ENCODE results near the gene B4GALNT3.

B4GALNT3 gene

GRCh38 chr12:569803-570434 is 110.2 kb downstream of the B4GALNT3 start:
- FAIRE-seq, result no peak

GRCh38 chr12:570435-570920 is 110.7 kb downstream of the B4GALNT3 start:
- DNase-seq (ENCODE audit: insufficient read length, low spot score) (no peak), FAIRE-seq (no peak)
- no peak for TF ChIP-seq CTCF (IDR thresholded peaks at IDR 0.05; ENCODE audit: insufficient read depth, missing control alignments)

More at GRCh38 chr12:569803-570434, 110.2 kb downstream of the B4GALNT3 start:
- TF ChIP-seq CTCF (IDR thresholded peaks at IDR 0.05; ENCODE audit: insufficient read depth, missing control alignments), result peak; percentile 80
- peak; percentile 99 for DNase-seq (ENCODE audit: insufficient read length, low spot score)

- DNase-seq (ENCODE audit: insufficient read length, low spot score), result no peak
- no peak for FAIRE-seq
- no peak for TF ChIP-seq CTCF (IDR thresholded peaks at IDR 0.05; ENCODE audit: insufficient read depth, missing control alignments)
These were observed 111.4 kb downstream of the B4GALNT3 start for GRCh38 chr12:570921-571794.

- FAIRE-seq (no peak), DNase-seq (ENCODE audit: insufficient read length, low spot score) (no peak)
- TF ChIP-seq CTCF (IDR thresholded peaks at IDR 0.05; ENCODE audit: insufficient read depth, missing control alignments), result no peak
These were observed 112.2 kb downstream of the B4GALNT3 start for GRCh38 chr12:571795-572531.

GRCh38 chr12:572532-572899 is 112.8 kb downstream of the B4GALNT3 start:
- TF ChIP-seq CTCF (IDR thresholded peaks at IDR 0.05; ENCODE audit: insufficient read depth, missing control alignments), result no peak
- FAIRE-seq (no peak), DNase-seq (ENCODE audit: insufficient read length, low spot score) (no peak)

- no peak for FAIRE-seq
- no peak for TF ChIP-seq CTCF (IDR thresholded peaks at IDR 0.05; ENCODE audit: insufficient read depth, missing control alignments)
- DNase-seq (ENCODE audit: insufficient read length, low spot score), result no peak
These were observed 113.5 kb downstream of the B4GALNT3 start for GRCh38 chr12:573232-573631.

Data from D721Med (cell line).